ENCODE data around the gene ARHGAP18.

Gene ARHGAP18

DNA sequence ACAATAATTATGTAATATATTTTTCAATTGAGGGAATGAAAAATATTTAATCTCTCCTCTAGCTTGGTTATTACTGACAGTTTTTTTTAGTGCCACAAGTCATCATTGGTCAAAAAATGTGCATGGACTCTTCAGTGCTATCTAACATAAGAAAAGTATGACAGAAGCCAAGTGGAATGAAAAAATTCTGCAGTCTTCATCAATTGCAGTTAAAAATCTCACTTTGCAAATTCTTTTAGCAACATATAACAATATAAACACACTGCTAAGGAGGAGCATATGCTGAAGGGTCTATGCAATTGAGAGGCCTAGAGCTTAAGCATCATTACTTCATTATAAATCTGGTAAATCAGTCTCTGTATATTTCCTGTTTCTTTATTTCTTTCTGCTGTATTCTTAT lies 175.1 kb downstream of the ARHGAP18 start:
- H3K4me3 ChIP-seq (ENCODE audit: low read depth, low read length) = no peak overlapping the region
- H3K79me2 ChIP-seq (ENCODE audit: control insufficient read depth, insufficient read depth, low read length, unreplicated experiment) = no peaks in the 10 kb centered on the region
- H3K27ac ChIP-seq (ENCODE audit: low read depth, low read length) = no peak overlapping the region
- no peaks in the 10 kb centered on the region for H3K36me3 ChIP-seq (ENCODE audit: insufficient read depth, low read length)
- H3K27me3 ChIP-seq (ENCODE audit: insufficient read depth, low read length) = no peaks in the 10 kb centered on the region
- no peak overlapping the region for H2AFZ ChIP-seq (ENCODE audit: low read length, unreplicated experiment)
- H3K4me1 ChIP-seq (ENCODE audit: control insufficient read depth, insufficient read depth, low read length, unreplicated experiment) = no peaks in the 10 kb centered on the region

All from ACC112 (cell line).